ENCODE results near the gene BLID. TPM values are rescaled to one million over a fixed set of nuclear protein-coding genes. Genes with fewer than 3 reads are reported as not detected.

BLID gene
- total RNA-seq, 1 donor from 2014 or later, result 0.57 TPM

Small RNAs within 50 kb of the gene (microRNA-seq; reads per million reads assigned to microRNA genes)
- gene MIR100 (14,751 reads per million, percentile 96 among the genes with 10 or more reads in this experiment), gene MIR125B1 (492 reads per million, percentile 80 among the genes with 10 or more reads in this experiment), gene MIRLET7A2 (58.3 reads per million, percentile 50 among the genes with 10 or more reads in this experiment)

All from cardiac septum (tissue), 1 donor.